ENCODE measurements around the gene SMIM14.
"Not testable (repeated sequence)": the region's sequence is repeated elsewhere in the genome, so short reads cannot be mapped to it uniquely, and the experiment has no call there.

SMIM14 gene

DNA sequence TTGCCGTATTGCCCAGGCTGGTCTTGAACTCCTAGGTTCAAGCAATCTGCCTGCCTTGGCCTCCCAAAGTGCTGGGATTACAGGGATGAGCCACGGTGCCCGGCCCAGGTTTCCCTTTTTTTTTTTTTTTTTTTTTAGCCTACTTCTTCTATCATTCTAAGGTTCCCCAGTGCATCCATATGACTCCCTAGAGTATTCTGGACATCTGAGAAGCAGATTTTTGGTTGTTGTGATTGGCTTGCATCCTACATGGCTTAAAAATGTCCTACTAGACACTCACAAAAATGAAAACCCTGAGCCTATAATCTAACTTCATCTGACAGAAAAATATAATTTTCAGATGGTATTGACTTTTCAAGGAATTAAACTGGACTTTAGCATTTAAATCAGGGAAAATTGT lies 41.7 kb downstream of the SMIM14 start:
- no peak for DNase-seq (ENCODE audit: low spot score)

- peak; percentile 14 for DNase-seq (ENCODE audit: low spot score)
Measured at GRCh38 chr4:39591290-39591689, 47.4 kb downstream of the SMIM14 start.

- DNase-seq (ENCODE audit: low spot score): peak; percentile 34
Measured at GRCh38 chr4:39587881-39588280, 50.8 kb downstream of the SMIM14 start.

DNA sequence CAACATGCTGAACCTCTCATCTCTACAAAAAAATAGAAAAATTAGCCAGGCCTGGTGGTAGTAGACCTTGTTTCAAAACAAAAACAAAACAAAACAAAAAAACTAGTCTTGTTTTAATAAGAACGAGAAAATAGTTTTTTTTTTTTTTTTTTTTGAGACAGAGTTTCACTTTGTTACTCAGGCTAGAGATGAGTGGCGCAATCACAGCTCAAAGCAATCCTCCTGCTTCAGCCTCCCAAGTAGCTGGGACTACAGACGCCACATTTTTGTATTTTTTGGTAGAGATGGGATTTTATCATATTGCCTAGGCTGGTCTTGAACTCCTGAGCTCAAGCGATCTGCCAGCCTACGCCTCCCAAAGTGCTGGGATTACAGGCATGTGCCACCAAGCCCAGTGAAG lies 63.7 kb downstream of the SMIM14 start:
- DNase-seq (ENCODE audit: low spot score): no peak

GRCh38 chr4:39571504-39571903 lies 67.2 kb downstream of the SMIM14 start:
- no peak for DNase-seq (ENCODE audit: low spot score)

DNA sequence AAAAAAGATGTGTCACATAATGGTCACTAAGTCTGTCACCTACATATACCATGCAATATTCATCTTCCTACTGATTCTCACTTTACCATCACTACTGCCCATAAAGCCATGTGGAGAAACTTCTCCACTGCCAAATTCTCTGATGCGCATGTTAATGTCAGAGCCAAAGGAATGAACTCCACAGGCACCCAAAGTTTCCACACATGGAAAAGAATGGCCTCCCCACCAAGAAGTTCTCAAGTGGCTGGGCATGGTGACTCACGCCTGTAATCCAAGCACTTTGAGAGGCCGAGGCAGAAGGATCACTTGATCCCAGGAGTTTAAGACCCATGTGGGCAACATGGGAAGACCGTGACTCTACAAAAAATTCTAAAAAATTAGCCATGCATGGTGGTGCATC lies 67.6 kb downstream of the SMIM14 start:
- no peak for DNase-seq (ENCODE audit: low spot score)

- DNase-seq (ENCODE audit: low spot score): no peak
Measured at GRCh38 chr4:39569209-39569608, 69.5 kb downstream of the SMIM14 start.

GRCh38 chr4:39568805-39569204 lies 69.9 kb downstream of the SMIM14 start:
- DNase-seq (ENCODE audit: low spot score): no peak

DNA sequence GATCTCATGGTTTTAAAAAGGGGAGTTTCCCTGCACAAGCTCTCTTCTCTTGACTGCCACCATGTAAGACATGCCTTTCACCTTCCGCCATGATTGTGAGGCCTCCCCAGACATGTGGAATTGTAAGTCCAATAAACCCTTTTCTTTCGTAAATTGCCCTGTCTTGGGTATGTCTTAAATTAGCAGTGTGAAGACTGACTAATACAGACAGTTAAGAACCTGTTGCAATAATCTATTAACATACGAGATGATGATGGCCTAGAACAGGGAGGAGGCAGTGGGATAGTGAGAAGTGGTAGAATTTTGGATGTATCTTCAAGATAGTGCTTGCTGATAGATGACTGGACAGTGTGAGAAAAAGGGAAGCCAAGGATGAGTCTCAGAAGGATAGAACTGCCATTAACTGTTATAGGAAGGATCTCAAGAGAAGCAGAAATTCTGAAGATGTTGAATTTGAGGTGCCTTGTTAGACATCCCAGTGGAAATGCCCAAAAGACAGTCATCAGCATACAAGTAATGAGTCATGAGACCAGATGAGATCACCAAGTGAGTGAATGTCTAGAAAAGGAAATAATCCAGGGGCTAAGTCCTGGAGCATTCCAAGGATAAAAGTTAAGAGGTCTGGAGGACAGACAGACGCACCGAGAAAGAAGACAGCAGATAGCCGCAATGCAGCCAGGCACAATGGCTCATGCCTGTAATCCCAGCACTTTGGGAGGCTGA lies 72.6 kb downstream of the SMIM14 start:
- peak; percentile 59 for DNase-seq (ENCODE audit: low spot score)

DNA sequence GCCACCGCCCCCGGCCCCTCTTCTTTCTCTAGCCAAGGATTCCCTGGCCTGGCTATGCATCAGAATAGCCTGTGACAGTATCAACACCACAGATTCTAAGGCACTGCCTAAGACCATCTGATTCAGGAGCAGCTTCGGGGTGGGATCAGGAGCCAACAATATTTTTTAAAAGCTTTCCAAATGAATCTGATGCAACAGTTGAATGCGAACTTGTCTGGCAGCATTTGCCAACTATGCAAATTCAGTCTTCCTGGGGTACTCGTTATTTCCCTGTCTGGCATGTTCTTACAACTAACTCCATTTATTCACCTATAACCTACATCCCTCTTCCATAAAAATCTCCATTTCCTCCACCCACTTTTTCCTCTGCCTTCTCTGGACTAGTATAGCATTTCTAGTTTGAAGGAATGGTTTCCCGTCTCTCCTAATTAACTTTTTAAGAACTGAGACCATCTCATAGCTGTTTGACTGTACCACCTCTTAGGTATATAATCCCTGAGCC lies 75.3 kb downstream of the SMIM14 start:
- DNase-seq (ENCODE audit: low spot score): no peak

- no peak for DNase-seq (ENCODE audit: low spot score)
Measured at GRCh38 chr4:39562792-39563191, 75.9 kb downstream of the SMIM14 start.

- DNase-seq (ENCODE audit: low spot score): no peak
Measured at GRCh38 chr4:39559626-39560025, 79.0 kb downstream of the SMIM14 start.

DNA sequence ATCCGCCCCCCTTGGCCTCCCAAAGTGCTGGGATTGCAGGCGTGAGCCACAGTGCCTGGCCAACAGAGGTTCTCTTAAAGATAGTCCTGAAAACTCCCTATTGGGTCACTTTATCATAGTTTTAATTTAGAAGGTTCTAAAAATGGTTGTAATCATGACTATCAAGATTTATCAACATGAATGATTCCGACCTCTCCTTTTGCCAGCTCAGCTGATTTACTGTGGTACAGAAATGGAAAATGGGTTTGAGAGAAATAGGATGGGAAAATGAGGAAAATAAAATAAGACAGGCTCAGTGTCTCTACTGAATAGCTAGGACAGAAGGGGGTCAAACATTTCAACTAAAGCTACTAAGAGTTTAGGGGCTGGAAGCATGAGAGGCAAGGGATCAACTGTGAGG lies 83.2 kb downstream of the SMIM14 start:
- no peak for DNase-seq (ENCODE audit: low spot score)

- DNase-seq (ENCODE audit: low spot score): no peak
Measured at GRCh38 chr4:39548425-39549067, 90.1 kb downstream of the SMIM14 start.

- DNase-seq (ENCODE audit: low spot score): no peak
Measured at GRCh38 chr4:39544580-39545315, 93.9 kb downstream of the SMIM14 start.

DNA sequence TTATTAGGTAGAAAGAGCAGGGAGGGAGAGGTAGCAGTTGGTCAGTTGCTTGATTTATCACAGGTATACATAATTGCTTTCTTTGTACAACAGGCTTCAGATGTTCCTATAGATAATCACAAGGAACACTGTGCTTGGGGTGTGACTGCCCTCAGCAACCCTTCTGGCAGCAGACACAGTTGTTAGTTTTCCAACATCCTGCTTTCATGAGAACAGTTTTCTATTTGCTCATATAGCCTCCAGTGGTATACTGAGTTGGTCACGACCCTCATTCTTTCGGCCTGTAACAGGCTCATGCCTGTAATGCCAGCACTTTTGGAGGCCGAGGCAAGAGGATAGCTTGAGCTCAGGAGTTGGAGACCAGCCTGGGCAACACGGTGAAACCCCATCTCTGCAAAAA lies 94.6 kb downstream of the SMIM14 start:
- not testable (repeated sequence) for DNase-seq (ENCODE audit: low spot score)

- DNase-seq (ENCODE audit: low spot score): no peak
Measured at GRCh38 chr4:39543034-39543433, 95.6 kb downstream of the SMIM14 start.

- no peak for DNase-seq (ENCODE audit: low spot score)
Measured at GRCh38 chr4:39542611-39543012, 96.1 kb downstream of the SMIM14 start.

GRCh38 chr4:39541987-39542610 lies 96.6 kb downstream of the SMIM14 start:
- no peak for DNase-seq (ENCODE audit: low spot score)

DNA sequence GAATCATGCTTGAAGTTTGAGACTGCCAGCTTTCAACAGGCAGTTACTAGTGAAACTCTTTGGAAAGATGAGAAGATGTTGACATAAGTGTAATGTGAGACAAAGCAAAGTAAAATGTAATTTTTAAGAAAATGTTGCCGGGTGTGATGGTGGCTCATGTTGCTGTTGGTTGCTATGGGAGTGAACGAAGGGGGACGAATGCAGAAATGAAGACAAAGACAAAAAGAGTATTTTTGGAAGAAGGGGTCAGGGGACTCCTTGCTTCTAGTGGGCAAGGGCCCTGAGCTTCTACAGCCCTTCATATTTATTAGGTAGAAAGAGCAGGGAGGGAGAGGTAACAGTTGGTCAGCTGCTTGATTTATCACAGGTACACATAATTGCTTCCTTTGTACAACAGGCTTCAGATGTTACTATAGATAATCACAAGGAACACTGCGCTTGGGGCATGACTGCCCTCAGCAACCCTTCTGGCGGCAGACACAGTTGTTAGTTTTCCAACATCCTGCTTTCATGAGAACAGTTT lies 99.5 kb downstream of the SMIM14 start:
- DNase-seq (ENCODE audit: low spot score): no peak

DNA sequence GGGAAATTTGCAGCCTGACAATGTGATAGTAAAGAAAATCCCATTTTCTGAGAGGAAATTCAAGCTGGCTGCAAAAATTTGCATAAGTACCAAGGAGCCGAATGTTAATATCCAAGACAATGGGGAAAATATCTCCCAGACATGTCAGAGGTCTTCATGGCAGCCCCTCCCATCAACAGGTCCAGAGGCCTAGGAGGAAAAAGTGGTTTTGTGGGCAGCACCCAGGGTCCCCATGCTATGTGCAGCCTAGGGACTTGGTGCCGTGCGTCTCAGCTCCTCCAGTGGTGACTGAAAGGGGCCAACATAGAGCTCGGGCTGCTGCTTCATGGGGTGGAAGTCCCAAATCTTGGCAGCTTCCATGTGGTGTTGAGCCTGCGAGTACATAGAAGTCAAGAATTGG lies 105.1 kb downstream of the SMIM14 start:
- DNase-seq (ENCODE audit: low spot score): no peak

- DNase-seq (ENCODE audit: low spot score): not testable (repeated sequence)
Measured at GRCh38 chr4:39532237-39532636, 106.4 kb downstream of the SMIM14 start.

Data from AG08396 (cell line).